Measurements from ENCODE around the gene SIRT4. TPM values are rescaled to one million over a fixed set of nuclear protein-coding genes. Genes with fewer than 3 reads are reported as not detected.

SIRT4 gene
- 1.00 and 2.5 TPM in 2 replicates for total RNA-seq

GRCh38 chr12:120301962-120302815, at the start of gene SIRT4:
Gene SIRT4, plus strand, starts transcription at chr12:120302321. Its CDS starts 1,241 bp downstream, at chr12:120303562.

GRCh38 chr12:120265473-120266179, 36.5 kb upstream of the SIRT4 start, which contains the start of gene PXN:
Gene PXN, minus strand, starts transcription at chr12:120265730. Its CDS starts 101 bp downstream, at chr12:120265629.

GRCh38 chr12:120292661-120293531, 9.2 kb upstream of the SIRT4 start, which contains the start of gene RNU4-1:
Gene RNU4-1, minus strand, starts transcription at chr12:120293237.

GRCh38 chr12:120327593-120327992, 25.5 kb downstream of the SIRT4 start, which contains the start of gene PLA2G1B:
Gene PLA2G1B, minus strand, starts transcription at chr12:120327779. Its CDS starts 26 bp downstream, at chr12:120327753.

Other genes starting within 250 kb of the SIRT4 start
- 23.5 and 28.8 TPM in 2 replicates for gene RAB35, start 185.6 kb upstream of the SIRT4 start, total RNA-seq
- gene GCN1, start 107.6 kb upstream of the SIRT4 start, total RNA-seq = 72.4 and 102 TPM in 2 replicates
- 3,887 and 5,015 TPM in 2 replicates for gene RPLP0, start 101.2 kb upstream of the SIRT4 start, total RNA-seq
- gene PXN, start 36.6 kb upstream of the SIRT4 start, total RNA-seq = 10.8 and 11.9 TPM in 2 replicates
- gene RNU4-2, start 10.4 kb upstream of the SIRT4 start, total RNA-seq = under 0.01 TPM in 2 replicates
- under 0.01 TPM in 1 of 2 replicates, not detected in the other for gene RNU4-1, start 9.1 kb upstream of the SIRT4 start, total RNA-seq
- not detected in 2 replicates for gene PLA2G1B, start 25.5 kb downstream of the SIRT4 start, total RNA-seq
- gene MSI1, start 66.8 kb downstream of the SIRT4 start, total RNA-seq = not detected in 2 replicates
- gene COX6A1, start 135.8 kb downstream of the SIRT4 start, total RNA-seq = 578 and 623 TPM in 2 replicates
- gene TRIAP1, start 144.1 kb downstream of the SIRT4 start, total RNA-seq = 17.9 and 26.0 TPM in 2 replicates
- gene GATC, start 144.1 kb downstream of the SIRT4 start, total RNA-seq = 15.2 and 18.6 TPM in 2 replicates
- gene SRSF9, start 167.4 kb downstream of the SIRT4 start, total RNA-seq = 236 and 304 TPM in 2 replicates
- 228 and 311 TPM in 2 replicates for gene DYNLL1, start 193.8 kb downstream of the SIRT4 start, total RNA-seq
- gene COQ5, start 226.8 kb downstream of the SIRT4 start, total RNA-seq = 28.7 and 37.7 TPM in 2 replicates
- 92.2 and 113 TPM in 2 replicates for gene RNF10, start 232.0 kb downstream of the SIRT4 start, total RNA-seq

Measured in smooth muscle cell of bladder (primary cell).